Measurements from ENCODE around the gene CACNA1D. TPM values are rescaled to one million over a fixed set of nuclear protein-coding genes. Genes with fewer than 3 reads are reported as not detected.

The CACNA1D gene
- total RNA-seq, 1 donor from 2014 or later, result 47.2 TPM

- Histone ChIP-seq H3K9me3 (no peaks in the 10 kb centered on the region), H3K4me3 (no peak overlapping the region), H3K36me3 (no peaks in the 10 kb centered on the region), H3K4me1 (no peaks in the 10 kb centered on the region), H3K27ac (no peak overlapping the region), H3K27me3 (no peaks in the 10 kb centered on the region)
- DNase-seq (no peak), ATAC-seq (peak; percentile 30)
- no peak for TF ChIP-seq CTCF (IDR thresholded peaks at IDR 0.05)
- intact Hi-C loops (cut with DNase I), result no loop called here
Observed at GRCh38 chr3:53478166-53478830, 16.1 kb upstream of the CACNA1D start.

DNA sequence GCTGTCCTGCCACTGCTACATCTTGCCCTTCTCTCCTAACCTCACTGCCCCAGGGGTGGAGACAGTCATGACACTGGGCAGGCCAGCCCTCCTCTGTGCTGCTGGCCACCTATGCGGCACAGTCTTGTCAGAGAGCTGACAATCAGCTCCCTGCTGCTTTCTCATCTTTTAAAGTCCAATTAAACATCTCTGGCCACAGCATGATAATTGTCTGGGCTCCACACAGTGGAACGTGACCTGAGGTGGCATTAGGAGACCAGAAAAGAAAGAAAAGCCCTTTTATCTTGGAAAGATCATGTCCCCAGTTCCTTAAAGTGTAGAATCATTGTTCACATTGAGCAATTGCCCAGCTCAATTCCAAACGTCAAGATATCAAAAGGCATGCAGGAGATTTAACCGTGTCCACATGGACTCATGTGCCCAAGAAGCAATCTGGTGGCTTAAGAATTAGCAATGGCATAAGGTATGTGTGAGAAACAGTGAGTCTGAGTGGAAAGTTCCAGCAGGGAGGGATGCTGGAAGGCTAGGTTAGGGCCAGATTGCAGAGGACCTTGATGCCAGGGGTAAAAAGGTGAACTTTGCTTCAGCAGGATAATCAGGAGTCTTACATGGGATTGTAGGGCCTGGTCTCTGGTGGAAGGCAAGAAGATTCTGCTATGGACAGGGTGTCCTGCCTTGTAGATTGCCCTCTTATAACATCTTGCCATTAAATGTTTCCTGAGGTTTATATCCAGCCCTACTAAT lies 15.3 kb upstream of the CACNA1D start:
- no peaks in the 10 kb centered on the region for H3K9me3 ChIP-seq
- DNase-seq, result no peak
- no peaks in the 10 kb centered on the region for H3K36me3 ChIP-seq
- H3K27ac ChIP-seq, result no peak overlapping the region
- H3K4me3 ChIP-seq, result no peak overlapping the region
- no peak for TF ChIP-seq CTCF (IDR thresholded peaks at IDR 0.05)
- intact Hi-C loops (cut with DNase I), result no loop called here
- H3K27me3 ChIP-seq, result no peaks in the 10 kb centered on the region
- no peak for ATAC-seq
- no peaks in the 10 kb centered on the region for H3K4me1 ChIP-seq

DNA sequence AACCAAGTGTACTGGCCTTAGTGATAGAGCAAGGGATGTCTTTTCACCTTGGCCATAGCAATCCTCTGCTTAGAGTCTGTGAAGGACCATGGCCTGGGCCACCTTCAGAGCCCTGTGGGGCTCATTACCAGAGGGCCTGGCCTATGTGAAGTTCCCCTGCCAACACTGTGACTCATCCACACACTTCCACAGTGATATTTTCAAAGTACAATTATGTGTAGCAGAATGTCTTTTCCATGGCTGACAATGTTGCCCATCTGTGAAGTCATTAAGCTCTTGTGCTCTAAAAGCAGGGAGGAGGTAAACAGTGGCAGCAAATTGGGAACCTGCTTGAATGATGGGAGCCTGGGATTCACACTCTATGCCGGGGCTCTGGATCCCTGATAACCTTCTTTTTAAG lies 12.2 kb upstream of the CACNA1D start:
- H3K27me3 ChIP-seq, result no peaks in the 10 kb centered on the region
- H3K4me1 ChIP-seq, result no peaks in the 10 kb centered on the region
- no peak overlapping the region for H3K27ac ChIP-seq
- no peaks in the 10 kb centered on the region for H3K9me3 ChIP-seq
- intact Hi-C loops (cut with DNase I), result no loop called here
- no peak for TF ChIP-seq CTCF (IDR thresholded peaks at IDR 0.05)
- H3K4me3 ChIP-seq, result no peak overlapping the region
- no peaks in the 10 kb centered on the region for H3K36me3 ChIP-seq
- DNase-seq (no peak), ATAC-seq (no peak)

- no peak for DNase-seq
- no peaks in the 10 kb centered on the region for H3K4me1 ChIP-seq
- no peak for TF ChIP-seq CTCF (IDR thresholded peaks at IDR 0.05)
Observed at GRCh38 chr3:53483821-53484220, 10.6 kb upstream of the CACNA1D start.

DNA sequence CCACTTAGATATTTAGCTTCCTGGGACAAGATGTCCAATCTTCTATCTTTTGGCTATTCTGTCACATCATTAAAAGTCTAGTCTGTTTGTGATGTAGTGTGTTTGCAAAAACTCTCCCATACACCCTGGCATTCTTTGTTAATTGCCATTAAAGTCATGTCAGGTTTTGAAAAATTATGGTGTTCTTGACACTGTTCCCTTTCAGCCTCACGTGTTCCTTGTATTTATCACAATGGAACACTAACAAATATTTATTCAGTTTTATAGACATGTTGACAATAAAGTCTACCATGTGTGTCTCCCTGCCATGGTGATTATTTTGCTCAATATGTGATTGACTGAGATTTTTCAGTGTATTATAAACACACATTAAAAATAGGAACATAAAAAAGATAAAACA lies 9.4 kb upstream of the CACNA1D start:
- Histone ChIP-seq H3K4me1 (no peaks in the 10 kb centered on the region), H3K36me3 (no peaks in the 10 kb centered on the region), H3K27me3 (no peaks in the 10 kb centered on the region), H3K4me3 (no peak overlapping the region), H3K9me3 (no peaks in the 10 kb centered on the region), H3K27ac (no peak overlapping the region)
- ATAC-seq (no peak), DNase-seq (no peak)
- intact Hi-C loops (cut with DNase I), result no loop called here
- no peak for TF ChIP-seq CTCF (IDR thresholded peaks at IDR 0.05)

More at GRCh38 chr3:53483821-53484220, 10.6 kb upstream of the CACNA1D start:
- ATAC-seq, result no peak
- H3K36me3 ChIP-seq, result no peaks in the 10 kb centered on the region
- no peaks in the 10 kb centered on the region for H3K9me3 ChIP-seq
- intact Hi-C loops (cut with DNase I), result no loop called here
- no peak overlapping the region for H3K4me3 ChIP-seq
- no peak overlapping the region for H3K27ac ChIP-seq
- no peaks in the 10 kb centered on the region for H3K27me3 ChIP-seq

All from upper lobe of right lung (tissue), 1 donor.